Measurements from ENCODE around the gene MCCC2.

Gene MCCC2

DNA sequence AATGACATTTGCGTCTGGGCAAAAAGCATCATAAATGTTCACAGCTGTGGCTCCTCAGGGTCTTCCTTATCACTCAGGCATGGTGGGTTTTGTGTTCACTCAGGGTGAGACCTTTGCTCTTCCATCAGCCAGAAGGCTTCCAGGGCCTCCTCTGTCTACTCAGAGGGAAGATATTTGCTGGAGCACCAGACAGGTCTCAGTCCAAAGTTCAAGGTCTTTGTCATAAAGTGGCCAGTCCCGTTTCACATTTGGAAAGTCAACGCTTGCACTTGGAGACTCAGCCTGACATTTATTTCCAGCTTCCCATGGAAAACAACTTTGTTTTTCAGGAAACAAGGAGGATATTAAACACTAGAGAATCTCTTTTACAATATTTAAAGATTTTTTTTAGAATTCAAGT lies 119.8 kb downstream of the MCCC2 start:
- Histone ChIP-seq H3K36me3 (ENCODE audit: control insufficient read depth in 2 of 2, insufficient read depth in 2 of 2, low read length in 2 of 2) (no peaks in the 10 kb centered on the region), H3K9ac (ENCODE audit: low read depth in 1 of 2, low read length in 2 of 2) (no peak overlapping the region), H3K9me3 (ENCODE audit: control insufficient read depth in 2 of 2, low read length in 2 of 2) (no peaks in the 10 kb centered on the region), H3K27ac (ENCODE audit: low read depth in 2 of 2, low read length in 2 of 2) (no peak overlapping the region), H3K4me1 (ENCODE audit: control insufficient read depth in 2 of 2, insufficient read depth in 2 of 2, low read length in 2 of 2) (no peaks in the 10 kb centered on the region), H3K27me3 (ENCODE audit: control insufficient read depth in 2 of 2, insufficient read depth in 2 of 2, low read length in 2 of 2) (peaks cover 0 to 4% of the 10 kb centered on the region in 2 donors), H3K4me3 (ENCODE audit: low read length in 2 of 2) (no peak overlapping the region)
